HepG2 (cell line): ENCODE results near the gene CBLN3. TPM values are rescaled to one million over a fixed set of nuclear protein-coding genes. Genes with fewer than 3 reads are reported as not detected.

ENCODE experiments used
- GZF1 ChIP-seq: sonication (generic); formaldehyde crosslinking; IDR thresholded peaks from 2 replicates; pipeline ENCODE4 v1.5.1; 2020; ENCODE audit warnings: mild to moderate bottlenecking, missing genetic modification reagents
- MAF1 ChIP-seq: sonication (generic); formaldehyde crosslinking; IDR thresholded peaks from 2 replicates; pipeline ENCODE4 v1.5.0; 2020; ENCODE audit warnings: missing genetic modification reagents, borderline replicate concordance
- ZFP36L2 ChIP-seq: sonication (generic); formaldehyde crosslinking; IDR thresholded peaks from 2 replicates; pipeline ENCODE4 v1.4.0; 2020; ENCODE audit warnings: missing genetic modification reagents
- ZFY ChIP-seq: sonication (generic); formaldehyde crosslinking; IDR thresholded peaks from 2 replicates; pipeline ENCODE4 v1.4.0; 2020; ENCODE audit warnings: missing genetic modification reagents
- ZNF570 ChIP-seq: sonication (generic); formaldehyde crosslinking; IDR thresholded peaks from 2 replicates; pipeline ENCODE4 v1.4.0; 2020; ENCODE audit warnings: mild to moderate bottlenecking, missing genetic modification reagents, borderline replicate concordance
- ZNF878 ChIP-seq: sonication (generic); formaldehyde crosslinking; IDR thresholded peaks from 2 replicates; pipeline ENCODE4 v1.8.1; 2023; ENCODE audit warnings: mild to moderate bottlenecking, missing genetic modification reagents, moderate library complexity
- ZNF883 ChIP-seq: sonication (generic); formaldehyde crosslinking; IDR thresholded peaks from 2 replicates; pipeline ENCODE4 v1.5.1; 2020; ENCODE audit warnings: mild to moderate bottlenecking, missing genetic modification reagents; ENCODE audit errors: not compliant biosample characterization
- polyA plus RNA-seq, 8 experiments: library from polyadenylated mRNA; depleted of rRNA in 3 of 8; stranded (reverse) in 7 of 8; unstranded in 1 of 8; fragments of >200 nt; fragmentation: Illumina TruSeq in 4 of 8; extraction: Trizol in 4 of 8; gene quantifications; 2 replicates each; pipeline versions ENCODE4 v1.2.1 to v1.2.3, GENCODE V29; 2011 to 2016; ENCODE audit warnings: low read depth in 4 of 8, missing spikeins in 1 of 8, mixed read lengths in 1 of 8; ENCODE audit not compliant: insufficient read depth in 1 of 8
- total RNA-seq, 5 experiments: library from RNA; depleted of rRNA; stranded (reverse); fragments of >200 nt; fragmentation: Illumina TruSeq; extraction: Trizol; gene quantifications; 2 replicates each; pipeline ENCODE4 v1.2.3, GENCODE V29; 2016; ENCODE audit warnings: low read depth in 1 of 5
- TF ChIP-seq, protein P1 (sequence below): sonication (generic); formaldehyde crosslinking; IDR thresholded peaks from 2 replicates; pipeline ENCODE4 v1.8.1; 2023; ENCODE audit warnings: missing genetic modification reagents, inconsistent platforms, borderline replicate concordance
- TF ChIP-seq, protein P2 (sequence below), 2 experiments: fragments of 450-650 bp in 1 of 2; sonication (generic) in 1 of 2; formaldehyde crosslinking in 1 of 2; IDR thresholded peaks; 2 replicates each; pipeline versions ENCODE4 v1.6.1 to v1.8.0; 2016 to 2022; ENCODE audit warnings: antibody characterized with exemption in 1 of 2, mild to moderate bottlenecking in 1 of 2, missing genetic modification reagents in 1 of 2
- TF ChIP-seq, protein P3 (sequence below): sonication (generic); formaldehyde crosslinking; IDR thresholded peaks from 2 replicates; pipeline ENCODE4 v1.4.0; 2020; ENCODE audit warnings: low read depth, mild to moderate bottlenecking, missing genetic modification reagents
- TF ChIP-seq, protein P4 (sequence below): sonication (generic); formaldehyde crosslinking; conservative IDR thresholded peaks from 2 replicates; pipeline ENCODE4 v1.4.0; 2020; ENCODE audit warnings: mild to moderate bottlenecking, missing genetic modification reagents, moderate library complexity

CBLN3 gene
- total and polyA plus RNA-seq, 2 of the 13 experiments (the other 11 are each of a cell fraction or from before 2014, with no cell fraction given): 0.66 to 0.98 TPM

DNA sequence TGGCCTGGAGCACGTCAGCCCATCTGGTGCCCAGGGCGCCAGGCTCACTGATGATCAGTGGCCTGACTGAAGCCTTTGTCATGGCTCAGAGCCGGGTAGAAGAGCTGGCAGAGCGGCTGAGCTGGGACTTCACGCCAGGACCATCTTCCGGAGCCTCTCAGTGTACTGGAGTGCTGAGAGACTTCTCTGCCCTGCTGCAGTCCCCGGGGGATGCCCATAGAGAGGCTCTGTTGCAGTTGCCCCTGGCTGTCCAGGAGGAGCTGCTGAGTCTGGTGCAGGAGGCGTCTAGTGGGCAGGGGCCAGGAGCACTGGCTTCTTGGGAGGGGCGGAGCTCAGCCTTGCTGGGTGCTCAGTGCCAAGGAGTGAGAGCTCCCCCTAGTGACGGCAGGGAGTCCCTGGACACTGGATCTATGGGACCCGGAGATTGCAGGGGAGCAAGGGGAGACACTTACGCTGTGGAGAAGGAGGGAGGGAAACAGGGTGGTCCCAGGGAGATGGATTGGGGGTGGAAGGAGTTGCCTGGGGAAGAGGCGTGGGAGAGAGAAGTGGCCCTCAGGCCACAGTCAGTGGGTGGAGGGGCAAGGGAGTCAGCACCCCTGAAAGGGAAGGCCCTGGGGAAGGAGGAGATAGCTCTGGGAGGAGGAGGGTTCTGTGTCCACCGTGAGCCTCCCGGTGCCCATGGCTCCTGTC is 2.2 kb upstream of the CBLN3 start (continued):
- TF ChIP-seq, protein P1, sequence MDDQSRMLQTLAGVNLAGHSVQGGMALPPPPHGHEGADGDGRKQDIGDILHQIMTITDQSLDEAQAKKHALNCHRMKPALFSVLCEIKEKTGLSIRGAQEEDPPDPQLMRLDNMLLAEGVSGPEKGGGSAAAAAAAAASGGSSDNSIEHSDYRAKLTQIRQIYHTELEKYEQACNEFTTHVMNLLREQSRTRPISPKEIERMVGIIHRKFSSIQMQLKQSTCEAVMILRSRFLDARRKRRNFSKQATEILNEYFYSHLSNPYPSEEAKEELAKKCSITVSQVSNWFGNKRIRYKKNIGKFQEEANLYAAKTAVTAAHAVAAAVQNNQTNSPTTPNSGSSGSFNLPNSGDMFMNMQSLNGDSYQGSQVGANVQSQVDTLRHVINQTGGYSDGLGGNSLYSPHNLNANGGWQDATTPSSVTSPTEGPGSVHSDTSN (CRISPR knock-in tag): no peak
- TF ChIP-seq ZNF883 (CRISPR knock-in tag) (no peak), MAF1 (no peak), ZNF878 (no peak), ZFY (CRISPR knock-in tag) (peak; percentile 18; the same call in 1 of the 2 replicates), ZFP36L2 (no peak), GZF1 (0 out of 2 replicates have a peak, but pooled peaks have one; percentile 77), ZNF570 (CRISPR knock-in tag) (no peak)
- TF ChIP-seq, protein P2, sequence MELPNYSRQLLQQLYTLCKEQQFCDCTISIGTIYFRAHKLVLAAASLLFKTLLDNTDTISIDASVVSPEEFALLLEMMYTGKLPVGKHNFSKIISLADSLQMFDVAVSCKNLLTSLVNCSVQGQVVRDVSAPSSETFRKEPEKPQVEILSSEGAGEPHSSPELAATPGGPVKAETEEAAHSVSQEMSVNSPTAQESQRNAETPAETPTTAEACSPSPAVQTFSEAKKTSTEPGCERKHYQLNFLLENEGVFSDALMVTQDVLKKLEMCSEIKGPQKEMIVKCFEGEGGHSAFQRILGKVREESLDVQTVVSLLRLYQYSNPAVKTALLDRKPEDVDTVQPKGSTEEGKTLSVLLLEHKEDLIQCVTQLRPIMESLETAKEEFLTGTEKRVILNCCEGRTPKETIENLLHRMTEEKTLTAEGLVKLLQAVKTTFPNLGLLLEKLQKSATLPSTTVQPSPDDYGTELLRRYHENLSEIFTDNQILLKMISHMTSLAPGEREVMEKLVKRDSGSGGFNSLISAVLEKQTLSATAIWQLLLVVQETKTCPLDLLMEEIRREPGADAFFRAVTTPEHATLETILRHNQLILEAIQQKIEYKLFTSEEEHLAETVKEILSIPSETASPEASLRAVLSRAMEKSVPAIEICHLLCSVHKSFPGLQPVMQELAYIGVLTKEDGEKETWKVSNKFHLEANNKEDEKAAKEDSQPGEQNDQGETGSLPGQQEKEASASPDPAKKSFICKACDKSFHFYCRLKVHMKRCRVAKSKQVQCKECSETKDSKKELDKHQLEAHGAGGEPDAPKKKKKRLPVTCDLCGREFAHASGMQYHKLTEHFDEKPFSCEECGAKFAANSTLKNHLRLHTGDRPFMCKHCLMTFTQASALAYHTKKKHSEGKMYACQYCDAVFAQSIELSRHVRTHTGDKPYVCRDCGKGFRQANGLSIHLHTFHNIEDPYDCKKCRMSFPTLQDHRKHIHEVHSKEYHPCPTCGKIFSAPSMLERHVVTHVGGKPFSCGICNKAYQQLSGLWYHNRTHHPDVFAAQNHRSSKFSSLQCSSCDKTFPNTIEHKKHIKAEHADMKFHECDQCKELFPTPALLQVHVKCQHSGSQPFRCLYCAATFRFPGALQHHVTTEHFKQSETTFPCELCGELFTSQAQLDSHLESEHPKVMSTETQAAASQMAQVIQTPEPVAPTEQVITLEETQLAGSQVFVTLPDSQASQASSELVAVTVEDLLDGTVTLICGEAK (IDR thresholded peaks at IDR 0.05): no peak
- TF ChIP-seq, protein P2 (CRISPR knock-in tag; IDR thresholded peaks at IDR 0.05): no peak; the same call in none of the 2 replicates
- TF ChIP-seq, protein P3, sequence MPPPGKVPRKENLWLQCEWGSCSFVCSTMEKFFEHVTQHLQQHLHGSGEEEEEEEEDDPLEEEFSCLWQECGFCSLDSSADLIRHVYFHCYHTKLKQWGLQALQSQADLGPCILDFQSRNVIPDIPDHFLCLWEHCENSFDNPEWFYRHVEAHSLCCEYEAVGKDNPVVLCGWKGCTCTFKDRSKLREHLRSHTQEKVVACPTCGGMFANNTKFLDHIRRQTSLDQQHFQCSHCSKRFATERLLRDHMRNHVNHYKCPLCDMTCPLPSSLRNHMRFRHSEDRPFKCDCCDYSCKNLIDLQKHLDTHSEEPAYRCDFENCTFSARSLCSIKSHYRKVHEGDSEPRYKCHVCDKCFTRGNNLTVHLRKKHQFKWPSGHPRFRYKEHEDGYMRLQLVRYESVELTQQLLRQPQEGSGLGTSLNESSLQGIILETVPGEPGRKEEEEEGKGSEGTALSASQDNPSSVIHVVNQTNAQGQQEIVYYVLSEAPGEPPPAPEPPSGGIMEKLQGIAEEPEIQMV (CRISPR knock-in tag): peak; percentile 73; the same call in 1 of the 2 replicates
- TF ChIP-seq, protein P4, sequence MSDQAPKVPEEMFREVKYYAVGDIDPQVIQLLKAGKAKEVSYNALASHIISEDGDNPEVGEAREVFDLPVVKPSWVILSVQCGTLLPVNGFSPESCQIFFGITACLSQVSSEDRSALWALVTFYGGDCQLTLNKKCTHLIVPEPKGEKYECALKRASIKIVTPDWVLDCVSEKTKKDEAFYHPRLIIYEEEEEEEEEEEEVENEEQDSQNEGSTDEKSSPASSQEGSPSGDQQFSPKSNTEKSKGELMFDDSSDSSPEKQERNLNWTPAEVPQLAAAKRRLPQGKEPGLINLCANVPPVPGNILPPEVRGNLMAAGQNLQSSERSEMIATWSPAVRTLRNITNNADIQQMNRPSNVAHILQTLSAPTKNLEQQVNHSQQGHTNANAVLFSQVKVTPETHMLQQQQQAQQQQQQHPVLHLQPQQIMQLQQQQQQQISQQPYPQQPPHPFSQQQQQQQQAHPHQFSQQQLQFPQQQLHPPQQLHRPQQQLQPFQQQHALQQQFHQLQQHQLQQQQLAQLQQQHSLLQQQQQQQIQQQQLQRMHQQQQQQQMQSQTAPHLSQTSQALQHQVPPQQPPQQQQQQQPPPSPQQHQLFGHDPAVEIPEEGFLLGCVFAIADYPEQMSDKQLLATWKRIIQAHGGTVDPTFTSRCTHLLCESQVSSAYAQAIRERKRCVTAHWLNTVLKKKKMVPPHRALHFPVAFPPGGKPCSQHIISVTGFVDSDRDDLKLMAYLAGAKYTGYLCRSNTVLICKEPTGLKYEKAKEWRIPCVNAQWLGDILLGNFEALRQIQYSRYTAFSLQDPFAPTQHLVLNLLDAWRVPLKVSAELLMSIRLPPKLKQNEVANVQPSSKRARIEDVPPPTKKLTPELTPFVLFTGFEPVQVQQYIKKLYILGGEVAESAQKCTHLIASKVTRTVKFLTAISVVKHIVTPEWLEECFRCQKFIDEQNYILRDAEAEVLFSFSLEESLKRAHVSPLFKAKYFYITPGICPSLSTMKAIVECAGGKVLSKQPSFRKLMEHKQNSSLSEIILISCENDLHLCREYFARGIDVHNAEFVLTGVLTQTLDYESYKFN: peak; percentile 43; the same call in 1 of the 2 replicates
